GM12892 (cell line): ENCODE results near the gene DVL2.

Experiments
- POLR2A ChIP-seq: IDR thresholded peaks from 2 replicates; pipeline ENCODE4 v1.6.1; 2011; ENCODE audit warnings: low read depth, low read length, control low read depth
- POLR2AphosphoS5 ChIP-seq: IDR thresholded peaks from 2 replicates; pipeline ENCODE4 v1.6.1; 2011; ENCODE audit warnings: low read depth, low read length, control low read depth

GRCh38 chr17:7253082-7253481, 18.8 kb upstream of the DVL2 start:
- TF ChIP-seq POLR2A, result no peak
- no peak for TF ChIP-seq POLR2AphosphoS5
